Ishikawa (cell line): ENCODE results near the gene SUCLG2.

Source experiments
- CEBPB ChIP-seq: IDR thresholded peaks from 2 replicates; pipeline ENCODE4 v1.6.1; 2012
- CREB1 ChIP-seq: IDR thresholded peaks from 2 replicates; pipeline ENCODE4 v1.6.1; 2012; ENCODE audit warnings: low read depth
- EGR1 ChIP-seq: IDR thresholded peaks from 2 replicates; pipeline ENCODE4 v1.6.1; 2012
- EP300 ChIP-seq: IDR thresholded peaks from 2 replicates; pipeline ENCODE4 v1.6.1; 2012; ENCODE audit warnings: borderline replicate concordance
- FOXM1 ChIP-seq: IDR thresholded peaks from 2 replicates; pipeline ENCODE4 v1.6.1; 2012; ENCODE audit warnings: low read depth, borderline replicate concordance
- MAX ChIP-seq: IDR thresholded peaks from 2 replicates; pipeline ENCODE4 v1.6.1; 2012
- NFIC ChIP-seq: IDR thresholded peaks from 2 replicates; pipeline ENCODE4 v1.6.1; 2012
- RAD21 ChIP-seq: IDR thresholded peaks from 2 replicates; pipeline ENCODE4 v1.6.1; 2012; ENCODE audit warnings: low read depth
- REST ChIP-seq: IDR thresholded peaks from 2 replicates; pipeline ENCODE4 v1.6.1; 2012; ENCODE audit warnings: low read depth, mild to moderate bottlenecking
- TAF1 ChIP-seq: IDR thresholded peaks from 2 replicates; pipeline ENCODE4 v1.6.1; 2012; ENCODE audit warnings: low read depth, mild to moderate bottlenecking
- TCF12 ChIP-seq: IDR thresholded peaks from 2 replicates; pipeline ENCODE4 v1.6.1; 2012; ENCODE audit warnings: low read depth
- TEAD4 ChIP-seq: IDR thresholded peaks from 2 replicates; pipeline ENCODE4 v1.6.1; 2012
- USF1 ChIP-seq: IDR thresholded peaks from 2 replicates; pipeline ENCODE4 v1.6.1; 2012
- YY1 ChIP-seq: IDR thresholded peaks from 2 replicates; pipeline ENCODE4 v1.6.1; 2012; ENCODE audit warnings: low read depth
- ZBTB7A ChIP-seq: IDR thresholded peaks from 2 replicates; pipeline ENCODE4 v1.6.1; 2012; ENCODE audit warnings: low read depth

SUCLG2 gene

GRCh38 chr3:67515778-67516177 lies 138.6 kb downstream of the SUCLG2 start:
- no peak for TF ChIP-seq MAX
- no peak for TF ChIP-seq EGR1
- TF ChIP-seq ZBTB7A: no peak
- no peak for TF ChIP-seq FOXM1

- TF ChIP-seq TEAD4 (no peak), EP300 (no peak), RAD21 (no peak), CEBPB (no peak), EGR1 (no peak), TCF12 (no peak), YY1 (no peak), REST (no peak), TAF1 (no peak), ZBTB7A (no peak), FOXM1 (no peak), NFIC (no peak), CREB1 (no peak), USF1 (no peak), MAX (no peak)
These were observed 144.8 kb downstream of the SUCLG2 start for GRCh38 chr3:67509471-67510075.

GRCh38 chr3:67507584-67507983 lies 146.8 kb downstream of the SUCLG2 start:
- TF ChIP-seq TEAD4: no peak
- no peak for TF ChIP-seq EGR1
- no peak for TF ChIP-seq CREB1
- TF ChIP-seq YY1: no peak
- no peak for TF ChIP-seq USF1
- TF ChIP-seq REST: no peak
- no peak for TF ChIP-seq EP300
- no peak for TF ChIP-seq CEBPB
- TF ChIP-seq FOXM1: no peak
- TF ChIP-seq ZBTB7A: no peak
- TF ChIP-seq NFIC: no peak

- TF ChIP-seq CEBPB: no peak
- no peak for TF ChIP-seq EGR1
- no peak for TF ChIP-seq TCF12
These were observed 153.7 kb downstream of the SUCLG2 start for GRCh38 chr3:67500709-67501108.

GRCh38 chr3:67497746-67498145 lies 156.7 kb downstream of the SUCLG2 start:
- no peak for TF ChIP-seq EGR1

- TF ChIP-seq TAF1 (no peak), FOXM1 (no peak), EP300 (no peak), NFIC (no peak), TEAD4 (no peak), RAD21 (no peak), CEBPB (no peak), USF1 (no peak), TCF12 (no peak), ZBTB7A (no peak), EGR1 (no peak), CREB1 (no peak), REST (no peak), MAX (no peak), YY1 (no peak)
These were observed 158.7 kb downstream of the SUCLG2 start for GRCh38 chr3:67495751-67496150.
